Psoas muscle (tissue), 8 donors: ENCODE results near the gene KIAA2012. TPM values are rescaled to one million over a fixed set of nuclear protein-coding genes. Genes with fewer than 3 reads are reported as not detected.

ENCODE experiments used
- ATAC-seq, 4 donors: fragments of 200-7000 bp; cut with Tn5 transposase; one replicate each; pipeline ENCODE4 v1.9.1; 2020; ENCODE audit warnings: moderate library complexity in 3 of 4, mild to moderate bottlenecking in 2 of 4
- DNase-seq, 2 donors: peaks; one replicate each; pipeline ENCODE4 v3.0.0-alpha.2; 2020
- H3K27ac ChIP-seq: fragments of 200-600 bp; one replicate; pipeline ENCODE4 v1.8.0; 2022
- H3K27me3 ChIP-seq, 3 donors: fragments of 200-600 bp in 1 of 3; one replicate each; pipeline versions ENCODE4 v1.6.1 to v1.8.0; 2013 to 2022; ENCODE audit warnings: low read length in 2 of 3, mild to moderate bottlenecking in 2 of 3, moderate library complexity in 1 of 3; ENCODE audit not compliant: insufficient read depth in 3 of 3
- H3K36me3 ChIP-seq, 2 donors: fragments of 200-600 bp in 1 of 2; one replicate each; pipeline versions ENCODE4 v1.6.1 to v1.8.0; 2013 to 2022; ENCODE audit warnings: low read depth in 1 of 2, mild to moderate bottlenecking in 1 of 2, moderate library complexity in 1 of 2; ENCODE audit not compliant: insufficient read depth in 1 of 2
- H3K4me1 ChIP-seq: fragments of 200-600 bp; one replicate; pipeline ENCODE4 v1.8.0; 2022
- H3K4me3 ChIP-seq: fragments of 200-600 bp; one replicate; pipeline ENCODE4 v1.8.0; 2022; ENCODE audit warnings: mild to moderate bottlenecking
- H3K9me3 ChIP-seq: fragments of 200-600 bp; one replicate; pipeline ENCODE4 v1.8.0; 2022
- WGBS, 3 donors: extraction: QIAGEN DNeasy Blood & Tissue Kit; methylation state at CpG; one replicate each; pipeline versions ENCODE4 v1.1.6 to v1.1.7; 2013; 5-methylcytosine and 5-hydroxymethylcytosine counted together
- intact Hi-C, 2 donors: fragments of 100-400 bp; cut with DNase I; formaldehyde crosslinking; loops; one replicate each; pipeline versions ENCODE4 v1.11.0 to v1.14.2; 2022
- polyA plus RNA-seq, 3 donors: library from polyadenylated mRNA; stranded (reverse); fragments of 200-250 nt; gene quantifications; one replicate each; pipeline ENCODE4 v1.2.3, GENCODE V29; 2013
- total RNA-seq, 4 donors: library from RNA; stranded (reverse); fragmentation: NEBNext Ultra II Directional in 2 of 4; extraction: Animal tissue kit (Norgen Biotek cat#: 25700) in 2 of 4; gene quantifications; one replicate each; pipeline versions ENCODE4 v1.2.1 to v1.2.4, GENCODE V29; 2021 to 2023
- TF ChIP-seq, protein P1 (sequence below): fragments of 200-600 bp; IDR thresholded peaks from one replicate; pipeline ENCODE4 v1.8.0; 2022; ENCODE audit warnings: antibody characterized with exemption
- donor health status: healthy with polysubstance abuse.
- donor health status: DM: no; HTN: no; CAD: no; lungs with moderate emphysema.
- donor health status: Bipolar disorder and iron deficiency.
- donor health status: healthy.
- donor health status: DM: yes; HTN: yes; CAD: no.
- donor health status: DM: no; HTN: no; CAD: no.
- donor health status: DM: no; HTN: no; CAD: no.
- donor health status: DM: yes; HTN: yes; CAD: no.

The KIAA2012 gene
- total and polyA plus RNA-seq, 7 donors = 0.03 to 0.06 TPM; not detected in 5

DNA sequence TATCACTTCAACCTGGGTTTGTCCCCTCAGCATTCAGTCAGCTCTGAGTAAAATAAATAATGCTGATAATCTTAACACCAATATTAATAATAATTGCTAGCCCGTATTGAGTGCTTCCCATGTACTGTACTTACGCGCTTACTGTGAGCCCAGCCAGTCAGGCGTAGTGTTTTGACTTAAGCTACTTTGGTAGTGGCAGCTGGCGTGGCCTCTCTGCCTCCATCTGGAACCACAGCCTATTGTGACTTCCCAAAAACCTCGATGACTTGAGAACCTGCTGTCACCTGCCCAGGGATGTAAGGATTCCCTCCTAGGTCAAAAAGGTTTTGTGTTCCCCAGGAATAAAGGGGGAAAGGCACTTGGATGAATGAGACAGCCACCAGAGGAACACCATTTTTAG is 112.1 kb downstream of the KIAA2012 start:
- no peak overlapping the region for H3K4me3 ChIP-seq
- no peaks in the 10 kb centered on the region for H3K27me3 ChIP-seq
- ATAC-seq (no peak), DNase-seq (no peak)
- no peaks in the 10 kb centered on the region for H3K9me3 ChIP-seq
- peaks cover 12% of the 10 kb centered on the region for H3K4me1 ChIP-seq
- WGBS, 3 donors = 79 to 85% (median 83%) methylated on average over 6 of the region's 6 CpGs
- TF ChIP-seq, protein P1, sequence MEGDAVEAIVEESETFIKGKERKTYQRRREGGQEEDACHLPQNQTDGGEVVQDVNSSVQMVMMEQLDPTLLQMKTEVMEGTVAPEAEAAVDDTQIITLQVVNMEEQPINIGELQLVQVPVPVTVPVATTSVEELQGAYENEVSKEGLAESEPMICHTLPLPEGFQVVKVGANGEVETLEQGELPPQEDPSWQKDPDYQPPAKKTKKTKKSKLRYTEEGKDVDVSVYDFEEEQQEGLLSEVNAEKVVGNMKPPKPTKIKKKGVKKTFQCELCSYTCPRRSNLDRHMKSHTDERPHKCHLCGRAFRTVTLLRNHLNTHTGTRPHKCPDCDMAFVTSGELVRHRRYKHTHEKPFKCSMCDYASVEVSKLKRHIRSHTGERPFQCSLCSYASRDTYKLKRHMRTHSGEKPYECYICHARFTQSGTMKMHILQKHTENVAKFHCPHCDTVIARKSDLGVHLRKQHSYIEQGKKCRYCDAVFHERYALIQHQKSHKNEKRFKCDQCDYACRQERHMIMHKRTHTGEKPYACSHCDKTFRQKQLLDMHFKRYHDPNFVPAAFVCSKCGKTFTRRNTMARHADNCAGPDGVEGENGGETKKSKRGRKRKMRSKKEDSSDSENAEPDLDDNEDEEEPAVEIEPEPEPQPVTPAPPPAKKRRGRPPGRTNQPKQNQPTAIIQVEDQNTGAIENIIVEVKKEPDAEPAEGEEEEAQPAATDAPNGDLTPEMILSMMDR = no peak
- H3K27ac ChIP-seq = no peak overlapping the region
- intact Hi-C loops = no loop called here
- H3K36me3 ChIP-seq = no peaks in the 10 kb centered on the region

DNA sequence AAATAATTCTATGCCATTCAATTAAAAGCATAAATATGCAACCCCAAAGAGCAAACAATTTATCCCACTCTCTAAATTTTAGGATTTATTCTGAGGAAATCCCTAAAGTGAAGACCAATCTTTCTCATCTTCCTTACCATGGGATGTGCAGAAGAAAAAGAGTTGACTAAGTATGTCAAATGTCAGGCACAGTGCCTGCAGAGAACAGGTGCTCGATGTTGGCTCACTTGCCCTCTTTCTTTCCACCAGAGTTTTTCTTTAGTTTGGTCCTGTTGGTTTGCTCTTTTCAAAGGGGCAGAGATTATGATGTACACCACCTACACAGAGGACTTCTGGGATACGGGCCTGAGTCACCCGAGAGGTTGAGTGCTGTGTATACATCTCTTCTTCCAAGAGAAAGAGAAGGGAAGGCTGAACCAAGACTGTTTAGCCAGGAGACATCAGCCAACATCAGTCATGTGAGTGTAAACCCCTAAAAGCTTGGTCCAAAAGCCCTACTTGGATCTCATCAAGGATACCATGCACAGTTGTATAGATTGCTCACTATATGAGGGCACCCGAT is 113.7 kb downstream of the KIAA2012 start:
- intact Hi-C loops = no loop called here
- TF ChIP-seq, protein P1 = no peak
- H3K4me3 ChIP-seq = no peak overlapping the region
- ATAC-seq (peak; percentile 46 to 65 (median 56)), DNase-seq (no peak)
- H3K36me3 ChIP-seq = no peaks in the 10 kb centered on the region
- no peak overlapping the region for H3K27ac ChIP-seq
- H3K9me3 ChIP-seq = no peaks in the 10 kb centered on the region
- WGBS, 3 donors = 52 to 74% (median 63%) methylated on average over 4 of the region's 4 CpGs
- H3K4me1 ChIP-seq = peaks cover 12% of the 10 kb centered on the region
- no peaks in the 10 kb centered on the region for H3K27me3 ChIP-seq

DNA sequence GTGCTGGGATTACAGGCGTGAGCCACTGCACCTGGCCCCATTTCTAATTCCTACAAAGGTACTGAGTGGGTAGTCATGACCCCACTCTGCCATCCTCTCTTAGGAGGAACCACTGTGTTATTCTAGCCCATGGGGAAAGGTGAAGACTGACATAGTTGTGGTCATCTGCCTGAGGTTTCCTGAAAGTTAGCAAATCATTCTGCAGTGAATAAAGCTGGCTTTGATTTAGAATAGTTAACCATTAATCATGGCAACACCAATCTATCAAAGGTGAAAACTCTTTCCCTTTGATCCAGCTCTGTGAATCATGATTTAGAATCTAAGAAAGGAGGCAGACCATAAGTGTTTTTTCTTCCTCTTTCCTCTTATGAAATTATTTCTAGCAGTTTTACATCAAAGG is 114.5 kb downstream of the KIAA2012 start:
- 72 to 82% (median 76%) methylated on average over 1 of the region's 1 CpG for WGBS, 3 donors
- DNase-seq = no peak
- no peak overlapping the region for H3K27ac ChIP-seq
- TF ChIP-seq, protein P1 = no peak
- H3K4me3 ChIP-seq = no peak overlapping the region
- no peaks in the 10 kb centered on the region for H3K9me3 ChIP-seq
- H3K36me3 ChIP-seq = no peaks in the 10 kb centered on the region
- intact Hi-C loops = no loop called here
- ATAC-seq = no peak
- no peaks in the 10 kb centered on the region for H3K27me3 ChIP-seq
- peaks cover 12% of the 10 kb centered on the region for H3K4me1 ChIP-seq

DNA sequence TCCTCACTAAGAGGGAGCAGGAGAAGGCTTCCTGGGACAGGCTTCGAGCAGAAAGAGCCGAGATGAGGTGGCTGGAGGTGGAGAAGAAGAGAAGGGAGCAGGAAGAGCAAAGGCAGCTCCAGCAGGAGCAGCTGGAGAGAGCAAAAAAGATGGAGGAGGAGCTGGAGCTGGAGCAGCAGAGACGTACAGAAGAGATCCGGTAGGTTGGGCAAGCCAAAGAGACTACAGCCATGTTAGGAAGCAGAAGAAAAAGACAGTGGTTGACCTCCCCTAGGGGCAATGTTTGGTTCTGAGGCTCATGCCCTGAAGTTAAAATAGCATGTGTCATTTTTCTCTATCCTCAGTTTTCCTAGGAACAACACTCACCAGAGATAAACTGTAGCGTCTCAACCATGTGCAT is 120.2 kb downstream of the KIAA2012 start:
- ATAC-seq (no peak), DNase-seq (no peak)
- H3K9me3 ChIP-seq = no peaks in the 10 kb centered on the region
- intact Hi-C loops = no loop called here
- no peaks in the 10 kb centered on the region for H3K27me3 ChIP-seq
- 79 to 81% (median 81%) methylated on average over 5 of the region's 5 CpGs for WGBS, 3 donors
- H3K36me3 ChIP-seq = no peaks in the 10 kb centered on the region
- no peak overlapping the region for H3K27ac ChIP-seq
- no peaks in the 10 kb centered on the region for H3K4me1 ChIP-seq
- H3K4me3 ChIP-seq = no peak overlapping the region
- TF ChIP-seq, protein P1 = no peak

DNA sequence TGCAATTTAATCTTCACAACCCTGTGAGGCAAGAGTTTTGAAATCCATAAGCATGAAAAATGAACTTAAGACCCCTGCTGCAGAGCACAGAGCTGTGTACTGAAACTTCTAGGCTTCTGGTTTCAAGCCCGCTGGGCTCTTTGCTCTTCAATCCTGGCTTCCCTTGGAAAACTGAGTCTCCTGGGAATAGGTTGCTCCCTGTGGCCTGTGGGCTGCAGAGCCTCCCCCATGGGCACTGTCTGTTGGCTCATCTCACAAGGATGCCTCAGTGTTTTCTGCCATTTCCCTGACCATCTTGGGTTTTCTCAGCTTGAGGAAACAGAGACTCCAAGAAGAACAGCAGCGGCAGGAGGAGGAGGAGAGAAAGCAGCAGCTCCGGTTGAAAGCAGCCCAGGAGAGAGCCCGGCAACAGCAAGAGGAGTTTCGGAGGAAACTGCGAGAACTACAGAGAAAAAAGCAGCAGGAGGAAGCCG is 120.9 kb downstream of the KIAA2012 start:
- intact Hi-C loops = no loop called here

More for the DNA sequence above, 120.9 kb downstream of the KIAA2012 start:
- ATAC-seq (no peak), DNase-seq (no peak)
- H3K36me3 ChIP-seq = no peaks in the 10 kb centered on the region
- no peak overlapping the region for H3K27ac ChIP-seq
- TF ChIP-seq, protein P1 = no peak
- whole genome bisulfite sequencing, 3 donors = 55 to 65% (median 63%) methylated on average over 7 of the region's 7 CpGs
- no peaks in the 10 kb centered on the region for H3K4me1 ChIP-seq
- no peak overlapping the region for H3K4me3 ChIP-seq
- H3K27me3 ChIP-seq = no peaks in the 10 kb centered on the region
- no peaks in the 10 kb centered on the region for H3K9me3 ChIP-seq
